GM18951 (cell line): ENCODE results near the gene ZMYND8.
A peak's percentile ranks its signal among the peaks of the same experiment; 100 is the strongest.

Source experiments
- POLR2A ChIP-seq: IDR thresholded peaks from 4 replicates; pipeline ENCODE4 v1.6.1; 2011; ENCODE audit warnings: mild to moderate bottlenecking; ENCODE audit not compliant: insufficient read length, insufficient read depth; ENCODE audit errors: extremely low read depth
- in situ Hi-C: fragments of 300-500 bp; cut with MboI; formaldehyde crosslinking; loops from one replicate; pipeline ENCODE4 v1.12.0; 2022; ENCODE audit warnings: low sequenced_read_pairs, mixed read lengths, inconsistent platforms; ENCODE audit not compliant: unreplicated experiment

ZMYND8 gene

GRCh38 chr20:47353692-47354463 lies 2.6 kb downstream of the ZMYND8 start:
- TF ChIP-seq POLR2A, result peak; percentile 32
- in situ Hi-C loops, result no loop called here

- no peak for TF ChIP-seq POLR2A
- in situ Hi-C loops, result no loop called here
Measured at GRCh38 chr20:47353239-47353691, 3.2 kb downstream of the ZMYND8 start.

GRCh38 chr20:47352332-47353238 lies 3.9 kb downstream of the ZMYND8 start:
- in situ Hi-C loops, result no loop called here
- no peak for TF ChIP-seq POLR2A

- in situ Hi-C loops, result no loop called here
Measured at GRCh38 chr20:47351643-47352331, 4.7 kb downstream of the ZMYND8 start.

GRCh38 chr20:47350691-47351545 lies 5.6 kb downstream of the ZMYND8 start:
- in situ Hi-C loops, result no loop called here
- no peak for TF ChIP-seq POLR2A

More at GRCh38 chr20:47351643-47352331, 4.7 kb downstream of the ZMYND8 start:
- TF ChIP-seq POLR2A, result no peak

GRCh38 chr20:47350181-47350550 lies 6.3 kb downstream of the ZMYND8 start:
- in situ Hi-C loops, result no loop called here
- no peak for TF ChIP-seq POLR2A

GRCh38 chr20:47349365-47350180 lies 6.9 kb downstream of the ZMYND8 start:
- in situ Hi-C loops, result no loop called here

GRCh38 chr20:47348539-47349142 lies 7.9 kb downstream of the ZMYND8 start:
- in situ Hi-C loops, result no loop called here
- TF ChIP-seq POLR2A, result no peak

More at GRCh38 chr20:47349365-47350180, 6.9 kb downstream of the ZMYND8 start:
- TF ChIP-seq POLR2A, result no peak

- TF ChIP-seq POLR2A, result no peak
- in situ Hi-C loops, result no loop called here
Measured at GRCh38 chr20:47347661-47348435, 8.7 kb downstream of the ZMYND8 start.

GRCh38 chr20:47346172-47346571 lies 10.3 kb downstream of the ZMYND8 start:
- in situ Hi-C loops, result no loop called here
- TF ChIP-seq POLR2A, result no peak
